Neural progenitor cell (in vitro differentiated cells): ENCODE results near the gene TOB1. TPM values are rescaled to one million over a fixed set of nuclear protein-coding genes. Genes with fewer than 3 reads are reported as not detected.
A peak's percentile ranks its signal among the peaks of the same experiment; 100 is the strongest.

Source experiments
- DNase-seq: peaks from one replicate; pipeline ENCODE4 v3.0.0-alpha.2; 2016; ENCODE audit warnings: low spot score
- H2AFZ ChIP-seq: fragments of 200-600 bp; sonication (generic); replicated peaks from 2 replicates; pipeline ENCODE4 v1.6.1; 2016; ENCODE audit warnings: antibody characterized with exemption
- H3F3A ChIP-seq: fragments of 200-600 bp; sonication (generic); 2 replicates; pipeline ENCODE4 v1.6.1; 2016; ENCODE audit warnings: antibody characterized with exemption, low read depth
- H3K27ac ChIP-seq: fragments of 200-600 bp; sonication (generic); 2 replicates; pipeline ENCODE4 v1.5.1; 2016; ENCODE audit warnings: mild to moderate bottlenecking
- H3K27me3 ChIP-seq: fragments of 200-600 bp; sonication (generic); 2 replicates; pipeline ENCODE4 v1.6.1; 2016; ENCODE audit warnings: mild to moderate bottlenecking, moderate library complexity
- H3K36me3 ChIP-seq: fragments of 200-600 bp; sonication (generic); 2 replicates; pipeline ENCODE4 v1.5.1; 2016
- H3K4me1 ChIP-seq: fragments of 200-600 bp; sonication (generic); 2 replicates; pipeline ENCODE4 v1.6.1; 2016; ENCODE audit warnings: mixed run types
- H3K4me2 ChIP-seq: fragments of 200-600 bp; sonication (generic); 2 replicates; pipeline ENCODE4 v1.6.1; 2016
- H3K4me3 ChIP-seq: fragments of 200-600 bp; sonication (generic); 2 replicates; pipeline ENCODE4 v1.5.1; 2016
- H3K79me2 ChIP-seq: fragments of 200-600 bp; sonication (generic); 2 replicates; pipeline ENCODE4 v1.6.1; 2016; ENCODE audit warnings: low read depth
- H3K9ac ChIP-seq: fragments of 200-600 bp; sonication (generic); 2 replicates; pipeline ENCODE4 v1.6.1; 2016
- H3K9me3 ChIP-seq: fragments of 200-600 bp; sonication (generic); 2 replicates; pipeline ENCODE4 v1.5.1; 2016; ENCODE audit warnings: low read depth
- H4K20me1 ChIP-seq: fragments of 200-600 bp; sonication (generic); 2 replicates; pipeline ENCODE4 v1.6.1; 2016; ENCODE audit warnings: low read depth
- H3K27ac Mint-ChIP-seq: 3 replicates; pipeline ENCODE4 v1.8.0; 2021; ENCODE audit warnings: mixed read lengths
- H3K27me3 Mint-ChIP-seq: 2 replicates; pipeline ENCODE4 v1.8.0; 2022; ENCODE audit warnings: low read depth, mild to moderate bottlenecking, inconsistent platforms, moderate library complexity, mixed read lengths; ENCODE audit not compliant: insufficient read depth
- H3K36me3 Mint-ChIP-seq: 3 replicates; pipeline ENCODE4 v1.8.0; 2021; ENCODE audit warnings: mixed read lengths
- H3K4me1 Mint-ChIP-seq: 3 replicates; pipeline ENCODE4 v1.8.0; 2021; ENCODE audit warnings: mixed read lengths
- H3K4me3 Mint-ChIP-seq: 3 replicates; pipeline ENCODE4 v1.8.0; 2021; ENCODE audit warnings: mild to moderate bottlenecking, moderate library complexity, mixed read lengths
- H3K9me3 Mint-ChIP-seq: 3 replicates; pipeline ENCODE4 v1.8.0; 2020; ENCODE audit warnings: mixed read lengths
- CTCF ChIP-seq: fragments of 200-600 bp; sonication (generic); IDR thresholded peaks from 2 replicates; pipeline ENCODE4 v1.5.1; 2017; ENCODE audit warnings: antibody characterized with exemption, mild to moderate bottlenecking
- EZH2 ChIP-seq: fragments of 200-600 bp; sonication (generic); IDR thresholded peaks from 2 replicates; pipeline ENCODE4 v1.6.1; 2017; ENCODE audit warnings: antibody characterized with exemption, mild to moderate bottlenecking, moderate library complexity
- EZH2phosphoT487 ChIP-seq: fragments of 200-600 bp; sonication (generic); IDR thresholded peaks from 2 replicates; pipeline ENCODE4 v1.6.1; 2017; ENCODE audit warnings: antibody characterized with exemption
- total RNA-seq: library from RNA; depleted of rRNA; stranded (reverse); fragments of >200 nt; gene quantifications from 2 replicates; pipeline ENCODE4 v1.2.3, GENCODE V29; 2015; ENCODE audit warnings: low replicate concordance

Gene TOB1
- total RNA-seq, 1 donor from 2014 or later = 18.2 TPM

GRCh38 chr17:50848711-50849110 is 17.4 kb downstream of the TOB1 start:
- H3K27ac Mint-ChIP-seq = no peak overlapping the region
- Histone ChIP-seq H3K27ac (no peak overlapping the region), H2AFZ (no peak overlapping the region), H3K9me3 (no peaks in the 10 kb centered on the region), H3K79me2 (no peaks in the 10 kb centered on the region), H4K20me1 (no peaks in the 10 kb centered on the region), H3K4me3 (no peak overlapping the region), H3K27me3 (no peaks in the 10 kb centered on the region), H3F3A (peaks cover 6% of the 10 kb centered on the region), H3K9ac (no peak overlapping the region), H3K4me2 (no peak overlapping the region), H3K36me3 (no peaks in the 10 kb centered on the region), H3K4me1 (no peaks in the 10 kb centered on the region)
- H3K9me3 Mint-ChIP-seq = no peaks in the 10 kb centered on the region
- no peak for DNase-seq
- H3K36me3 Mint-ChIP-seq = no peaks in the 10 kb centered on the region
- TF ChIP-seq CTCF = no peak
- no peak for TF ChIP-seq EZH2
- TF ChIP-seq EZH2phosphoT487 = no peak
- peaks cover 12% of the 10 kb centered on the region for H3K4me1 Mint-ChIP-seq
- peaks cover 10% of the 10 kb centered on the region for H3K27me3 Mint-ChIP-seq
- no peak overlapping the region for H3K4me3 Mint-ChIP-seq

GRCh38 chr17:50848039-50848438 is 18.1 kb downstream of the TOB1 start:
- Mint-ChIP-seq H3K9me3 (no peaks in the 10 kb centered on the region), H3K4me3 (no peak overlapping the region), H3K4me1 (peaks cover 12% of the 10 kb centered on the region), H3K36me3 (no peaks in the 10 kb centered on the region), H3K27ac (peak overlapping the region; percentile 8), H3K27me3 (peaks cover 10% of the 10 kb centered on the region)
- no peak for TF ChIP-seq EZH2
- TF ChIP-seq EZH2phosphoT487 = no peak
- no peak for TF ChIP-seq CTCF
- no peak overlapping the region for H2AFZ ChIP-seq
- H3K27me3 ChIP-seq = no peaks in the 10 kb centered on the region
- H3K9ac ChIP-seq = no peak overlapping the region
- no peaks in the 10 kb centered on the region for H4K20me1 ChIP-seq
- DNase-seq = no peak
- peaks cover 4% of the 10 kb centered on the region for H3F3A ChIP-seq
- no peak overlapping the region for H3K27ac ChIP-seq
- H3K4me2 ChIP-seq = no peak overlapping the region
- no peaks in the 10 kb centered on the region for H3K79me2 ChIP-seq
- H3K36me3 ChIP-seq = no peaks in the 10 kb centered on the region
- H3K4me1 ChIP-seq = no peaks in the 10 kb centered on the region
- H3K4me3 ChIP-seq = no peak overlapping the region
- H3K9me3 ChIP-seq = no peaks in the 10 kb centered on the region

- Histone ChIP-seq H3K79me2 (no peaks in the 10 kb centered on the region), H3F3A (no peaks in the 10 kb centered on the region), H3K4me2 (no peak overlapping the region), H3K27me3 (no peaks in the 10 kb centered on the region), H3K4me3 (no peak overlapping the region), H3K36me3 (no peaks in the 10 kb centered on the region), H3K4me1 (no peaks in the 10 kb centered on the region), H3K9me3 (no peaks in the 10 kb centered on the region), H2AFZ (no peak overlapping the region), H4K20me1 (no peaks in the 10 kb centered on the region), H3K9ac (no peak overlapping the region), H3K27ac (no peak overlapping the region)
- H3K4me3 Mint-ChIP-seq = no peak overlapping the region
- TF ChIP-seq EZH2phosphoT487 (no peak), EZH2 (no peak), CTCF (no peak)
- H3K27me3 Mint-ChIP-seq = peaks cover 10% of the 10 kb centered on the region
- peak overlapping the region; percentile 8 for H3K27ac Mint-ChIP-seq
- no peak for DNase-seq
- peaks cover 10% of the 10 kb centered on the region for H3K4me1 Mint-ChIP-seq
- no peaks in the 10 kb centered on the region for H3K9me3 Mint-ChIP-seq
- no peaks in the 10 kb centered on the region for H3K36me3 Mint-ChIP-seq
Measured at GRCh38 chr17:50847566-50847965, 18.6 kb downstream of the TOB1 start.
